Measurements from ENCODE around the gene SNX13. TPM values are rescaled to one million over a fixed set of nuclear protein-coding genes. Genes with fewer than 3 reads are reported as not detected.

Gene SNX13
- total and polyA plus RNA-seq, 9 of the 15 experiments (the other 6 are each of a cell fraction or from before 2014, with no cell fraction given), result 5.6 to 33.2 (median 25.4) TPM

- no peak for TF ChIP-seq CEBPZ (IDR thresholded peaks at IDR 0.05; ENCODE audit: borderline replicate concordance, low read depth, low read length)
- TF ChIP-seq LCOR (CRISPR knock-in tag; IDR thresholded peaks at IDR 0.05), result no peak
- no peak for TF ChIP-seq CREB3 (tag; conservative IDR thresholded peaks at IDR 0.05; ENCODE audit: low read depth)
- no peak for TF ChIP-seq LARP7 (IDR thresholded peaks at IDR 0.05)
- no peak for TF ChIP-seq NCOA6 (IDR thresholded peaks at IDR 0.05)
- no peak for TF ChIP-seq YY1 (IDR thresholded peaks at IDR 0.05; ENCODE audit: borderline replicate concordance in 1 of 3, control insufficient read depth in 1 of 3, extremely low read depth in 1 of 3, insufficient read depth in 3 of 3, insufficient read length in 1 of 3, insufficient replicate concordance in 2 of 3, low read depth in 1 of 3, low read length in 2 of 3)
- TF ChIP-seq TEAD1 (CRISPR knock-in tag; IDR thresholded peaks at IDR 0.05), result 0 out of 4 replicates have a peak, but pooled peaks of 1 of the 2 experiments have one; percentile 16
- TF ChIP-seq SP2 (IDR thresholded peaks at IDR 0.05; ENCODE audit: extremely low read depth, low read depth, low read length, poor library complexity, severe bottlenecking), result no peak
- TF ChIP-seq DEAF1 (CRISPR knock-in tag; IDR thresholded peaks at IDR 0.05), result no peak
- no peak for TF ChIP-seq KLF13 (tag; IDR thresholded peaks at IDR 0.05; ENCODE audit: borderline replicate concordance, low read depth)
- TF ChIP-seq HEY1 (CRISPR knock-in tag; IDR thresholded peaks at IDR 0.05; ENCODE audit: borderline replicate concordance), result no peak
- TF ChIP-seq ZNF780A (CRISPR knock-in tag; IDR thresholded peaks at IDR 0.05), result no peak
- TF ChIP-seq TAF15 (IDR thresholded peaks at IDR 0.05; ENCODE audit: low read depth, low read length), result no peak
- TF ChIP-seq ARHGAP35 (IDR thresholded peaks at IDR 0.05; ENCODE audit: partially characterized antibody), result no peak
- no peak for TF ChIP-seq HES1 (IDR thresholded peaks at IDR 0.05; ENCODE audit: low read depth)
- no peak for TF ChIP-seq ZNF274 (IDR thresholded peaks at IDR 0.05; ENCODE audit: borderline replicate concordance, low read depth, low read length)
- no peak for TF ChIP-seq SRF (CRISPR knock-in tag; IDR thresholded peaks at IDR 0.05)
- no peak for TF ChIP-seq SREBF1 (IDR thresholded peaks at IDR 0.05; ENCODE audit: borderline replicate concordance, low read depth, low read length)
- no peak for TF ChIP-seq FOXJ2 (tag; IDR thresholded peaks at IDR 0.05)
- TF ChIP-seq ZNF217 (CRISPR knock-in tag; IDR thresholded peaks at IDR 0.05), result no peak
- TF ChIP-seq RNF2 (IDR thresholded peaks at IDR 0.05), result peak; percentile 37; the same call in 1 of the 2 replicates
Observed at GRCh38 chr7:17939606-17940301, 540 bp downstream of the SNX13 start (continued).

Measured in K562 (cell line).